T follicular helper cell (primary cell): Measurements from ENCODE around the gene FAM50A.

ENCODE experiments used
- DNase-seq: peaks from one replicate; pipeline ENCODE4 v3.0.0-alpha.2; 2020; ENCODE audit warnings: low read depth

The FAM50A gene

DNA sequence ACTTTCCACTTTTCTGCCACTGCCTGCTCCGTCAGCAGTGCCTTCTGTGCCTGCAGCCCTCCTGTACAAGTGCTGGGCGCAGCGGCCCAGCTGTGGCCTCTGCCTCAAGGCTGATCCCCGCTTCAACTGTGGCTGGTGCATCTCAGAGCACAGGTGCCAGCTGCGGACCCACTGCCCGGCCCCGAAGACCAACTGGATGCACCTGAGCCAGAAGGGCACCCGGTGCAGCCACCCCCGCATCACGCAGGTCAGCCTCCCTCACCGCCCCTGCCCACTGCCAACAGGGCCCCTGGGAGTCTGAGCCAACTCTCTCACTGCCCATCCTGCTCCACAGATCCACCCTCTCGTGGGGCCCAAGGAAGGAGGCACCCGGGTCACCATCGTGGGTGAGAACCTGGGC is 21.7 kb downstream of the FAM50A start:
- DNase-seq, result no peak

DNA sequence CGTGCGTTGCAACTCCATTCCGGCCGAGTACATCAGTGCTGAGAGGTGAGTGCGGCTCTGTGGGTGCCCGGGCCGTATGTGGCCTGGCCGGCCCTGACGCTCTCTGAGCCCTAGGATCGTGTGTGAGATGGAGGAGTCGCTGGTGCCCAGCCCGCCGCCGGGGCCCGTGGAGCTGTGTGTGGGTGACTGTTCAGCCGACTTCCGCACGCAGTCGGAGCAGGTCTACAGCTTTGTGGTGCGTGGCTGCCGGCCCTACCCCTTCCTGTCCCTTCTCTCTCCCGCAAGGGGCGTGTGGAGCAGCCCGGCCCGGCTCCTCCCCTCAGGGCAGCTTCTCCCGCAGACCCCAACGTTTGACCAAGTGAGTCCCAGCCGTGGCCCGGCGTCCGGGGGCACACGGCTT is 22.1 kb downstream of the FAM50A start:
- no peak for DNase-seq

DNA sequence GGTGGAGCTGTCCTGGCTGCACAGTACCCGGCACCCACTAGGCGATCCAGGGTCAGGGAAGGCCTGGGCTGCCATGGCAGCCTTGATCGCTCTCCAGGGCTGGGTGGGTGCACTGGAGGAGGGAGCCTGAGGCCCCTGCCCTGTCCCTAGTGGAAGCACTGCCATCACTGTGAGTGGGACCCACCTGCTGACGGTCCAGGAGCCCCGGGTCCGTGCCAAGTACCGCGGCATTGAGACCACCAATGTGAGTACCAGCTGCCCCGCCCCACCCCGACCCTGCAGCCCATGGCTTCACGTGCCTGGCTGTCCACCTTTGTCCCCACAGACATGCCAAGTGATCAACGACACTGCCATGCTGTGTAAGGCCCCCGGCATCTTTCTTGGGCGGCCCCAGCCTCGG is 23.0 kb downstream of the FAM50A start:
- DNase-seq, result no peak

GRCh38 chrX:154467556-154467955 is 23.6 kb downstream of the FAM50A start:
- no peak for DNase-seq

GRCh38 chrX:154468217-154468616 is 24.3 kb downstream of the FAM50A start:
- no peak for DNase-seq

GRCh38 chrX:154469114-154469513 is 25.2 kb downstream of the FAM50A start:
- no peak for DNase-seq

DNA sequence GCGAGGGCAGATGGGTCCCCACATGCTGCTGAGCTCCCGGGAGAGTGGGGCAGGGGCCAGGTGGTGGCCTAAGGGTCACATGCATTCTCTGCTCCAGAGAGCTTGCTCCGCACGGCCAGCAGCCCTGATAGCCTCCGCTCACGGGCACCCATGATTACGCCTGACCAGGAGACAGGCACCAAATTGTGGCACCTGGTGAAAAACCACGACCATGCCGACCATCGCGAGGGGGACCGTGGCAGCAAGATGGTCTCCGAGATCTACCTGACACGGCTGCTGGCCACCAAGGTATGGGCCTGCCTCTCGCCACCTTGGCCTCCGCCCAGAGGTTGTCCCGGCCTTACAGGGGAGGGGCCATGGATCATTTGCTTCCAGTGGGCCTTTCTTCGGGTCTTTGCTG is 25.9 kb downstream of the FAM50A start:
- no peak for DNase-seq

- no peak for DNase-seq
Measured at GRCh38 chrX:154470434-154470833, 26.5 kb downstream of the FAM50A start.

- no peak for DNase-seq
Measured at GRCh38 chrX:154470914-154471568, 27.1 kb downstream of the FAM50A start.

DNA sequence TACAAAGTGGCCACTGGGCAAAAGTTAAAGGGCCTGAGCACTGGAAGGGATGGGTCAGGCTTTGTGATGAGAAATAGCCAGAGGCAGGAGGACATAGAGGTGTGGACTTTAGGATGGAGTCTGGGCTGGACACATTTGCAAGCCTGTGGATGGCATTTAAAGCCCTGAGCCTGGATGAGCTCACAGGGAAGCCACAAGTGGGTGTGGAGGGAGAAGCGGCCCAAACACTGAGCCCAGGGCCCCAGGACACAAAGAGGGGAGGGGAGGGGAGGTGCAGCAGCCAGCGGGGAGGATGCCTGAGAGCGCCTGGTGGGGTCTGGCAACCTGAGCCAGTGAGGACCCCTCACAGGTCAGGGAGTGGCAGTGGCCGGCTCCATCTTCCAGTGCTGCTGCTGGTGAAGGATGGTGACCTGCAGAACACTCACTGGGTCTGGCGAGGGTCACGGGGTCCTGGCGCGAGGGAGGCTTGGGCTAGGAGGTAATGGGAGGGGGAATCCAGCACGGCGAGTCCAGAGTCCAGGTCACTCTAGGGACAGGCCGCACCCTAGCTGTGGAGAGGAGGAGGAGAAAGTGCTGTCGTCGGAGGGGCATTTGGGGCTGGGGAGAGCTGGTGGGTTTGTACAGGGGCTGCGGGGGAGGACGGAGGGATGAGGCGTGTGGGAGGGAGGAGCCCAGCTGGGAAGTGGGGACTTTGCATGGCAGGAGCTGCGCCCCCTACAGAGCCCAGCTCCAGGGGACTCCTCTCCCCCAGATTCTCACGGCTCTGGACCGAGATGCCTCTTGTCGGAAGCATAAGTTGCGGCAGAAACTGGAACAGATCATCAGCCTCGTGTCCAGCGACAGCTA is 28.1 kb downstream of the FAM50A start:
- DNase-seq, result no peak

DNA sequence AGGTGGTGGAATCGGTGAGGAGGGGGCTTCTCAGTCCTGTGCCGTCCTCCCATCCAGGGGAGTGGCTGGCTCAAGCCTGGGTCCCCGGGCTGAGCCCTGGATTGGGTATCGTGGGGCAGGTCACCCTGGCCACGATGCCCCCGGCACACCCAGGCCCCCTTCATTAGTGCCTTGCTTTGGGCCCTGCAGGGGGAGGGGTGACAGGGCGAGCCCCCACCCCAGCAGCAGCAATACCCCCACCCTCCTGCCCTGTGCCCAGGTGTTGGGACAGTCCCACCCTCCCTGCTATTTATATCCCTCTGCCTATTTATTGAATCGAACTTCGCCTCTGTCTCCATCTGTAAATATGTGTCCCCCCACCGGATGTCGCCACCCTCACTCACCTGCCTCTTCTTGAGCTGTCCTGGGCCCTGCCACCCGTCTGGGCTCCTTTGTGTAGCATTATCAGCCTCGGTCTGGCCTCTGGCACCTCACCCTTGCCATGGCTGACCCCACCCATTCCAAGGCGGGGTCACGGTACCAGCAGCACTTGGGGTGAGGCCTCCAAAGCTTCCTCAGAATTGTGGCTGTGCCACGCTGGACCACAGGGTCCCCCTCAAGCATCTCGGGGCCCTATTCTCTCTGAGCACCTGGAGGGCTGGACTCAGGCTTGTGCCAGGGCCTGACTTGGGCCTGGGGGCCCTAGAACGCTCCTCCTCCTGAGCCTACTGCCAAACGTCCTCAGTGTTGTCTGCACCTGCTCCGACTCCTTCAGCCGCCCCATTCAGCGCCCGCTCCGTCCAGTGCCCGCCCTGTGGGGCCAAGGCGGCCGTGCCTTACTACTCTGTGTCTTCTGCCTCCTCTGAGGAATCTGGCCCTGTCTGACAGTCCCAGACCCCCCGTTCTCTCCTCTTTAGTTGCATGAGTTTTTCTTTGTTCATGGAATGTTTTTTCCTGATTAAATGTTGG is 29.0 kb downstream of the FAM50A start:
- DNase-seq, result no peak

DNA sequence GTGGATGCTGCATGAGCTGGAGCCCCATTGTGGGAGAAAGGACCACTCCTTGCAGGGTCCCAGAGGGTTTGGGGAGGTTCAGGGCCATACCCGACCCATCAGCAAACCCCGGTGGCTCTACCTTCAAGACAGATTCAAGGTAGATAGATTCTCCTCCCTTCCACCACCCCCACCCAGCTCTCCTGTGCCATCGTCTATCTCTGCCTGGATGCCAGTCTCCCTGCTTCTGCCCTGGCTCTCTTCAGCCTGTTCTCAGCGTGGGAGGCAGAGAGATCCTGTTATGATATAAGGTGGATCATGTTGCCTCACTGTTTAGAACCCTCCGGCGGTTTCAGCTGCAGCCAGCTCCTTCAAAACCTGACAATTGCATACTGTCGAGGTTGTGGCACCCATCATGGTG is 29.7 kb downstream of the FAM50A start:
- DNase-seq, result no peak

DNA sequence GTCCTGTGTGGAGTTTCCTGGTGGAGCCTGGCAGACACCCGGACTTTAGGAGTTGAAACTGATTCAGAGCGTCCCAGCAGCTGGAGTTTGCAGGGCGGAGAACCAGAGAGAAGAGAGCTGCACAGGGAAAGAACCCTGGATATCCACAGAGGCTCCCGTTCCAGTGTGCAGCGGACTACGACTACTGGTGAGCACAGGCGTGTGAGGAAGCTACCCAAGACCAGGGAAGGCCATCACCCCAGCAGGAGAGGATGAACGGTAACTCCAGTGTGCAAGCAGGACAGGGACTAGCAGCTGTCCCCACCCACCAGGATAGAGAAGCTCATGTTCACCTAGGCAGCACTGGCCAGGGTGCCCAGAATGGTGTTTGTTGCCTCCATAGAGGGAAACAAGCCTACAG is 32.9 kb downstream of the FAM50A start:
- DNase-seq, result no peak

DNA sequence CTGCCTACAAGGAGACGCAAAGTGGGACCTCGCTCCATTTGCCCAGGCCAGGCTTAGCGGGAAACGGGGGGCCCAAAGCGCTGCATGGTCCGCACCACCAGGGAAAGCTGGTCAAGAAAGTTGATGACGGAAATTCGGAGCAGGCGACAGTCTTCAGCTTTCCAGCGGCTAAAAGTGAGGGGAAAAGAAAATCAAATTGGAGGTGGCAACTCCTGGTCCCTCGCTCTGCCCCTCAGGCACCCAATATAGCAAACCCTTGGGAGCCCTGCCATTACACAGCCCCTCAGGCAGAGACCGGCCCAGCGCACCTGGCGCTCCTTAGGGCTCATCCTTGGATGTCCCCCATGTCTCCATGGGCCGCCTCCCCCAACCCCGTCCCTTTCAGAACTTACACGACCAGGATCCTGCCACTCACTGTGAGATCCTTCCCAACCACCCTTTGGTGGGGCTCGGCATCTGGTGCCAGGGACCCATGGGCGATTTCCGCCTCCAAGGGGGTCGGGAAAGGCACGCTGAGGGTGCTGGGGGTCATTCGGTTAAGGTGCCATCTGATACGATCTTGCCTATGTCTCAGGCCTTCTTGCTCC is 34.0 kb downstream of the FAM50A start:
- no peak for DNase-seq

DNA sequence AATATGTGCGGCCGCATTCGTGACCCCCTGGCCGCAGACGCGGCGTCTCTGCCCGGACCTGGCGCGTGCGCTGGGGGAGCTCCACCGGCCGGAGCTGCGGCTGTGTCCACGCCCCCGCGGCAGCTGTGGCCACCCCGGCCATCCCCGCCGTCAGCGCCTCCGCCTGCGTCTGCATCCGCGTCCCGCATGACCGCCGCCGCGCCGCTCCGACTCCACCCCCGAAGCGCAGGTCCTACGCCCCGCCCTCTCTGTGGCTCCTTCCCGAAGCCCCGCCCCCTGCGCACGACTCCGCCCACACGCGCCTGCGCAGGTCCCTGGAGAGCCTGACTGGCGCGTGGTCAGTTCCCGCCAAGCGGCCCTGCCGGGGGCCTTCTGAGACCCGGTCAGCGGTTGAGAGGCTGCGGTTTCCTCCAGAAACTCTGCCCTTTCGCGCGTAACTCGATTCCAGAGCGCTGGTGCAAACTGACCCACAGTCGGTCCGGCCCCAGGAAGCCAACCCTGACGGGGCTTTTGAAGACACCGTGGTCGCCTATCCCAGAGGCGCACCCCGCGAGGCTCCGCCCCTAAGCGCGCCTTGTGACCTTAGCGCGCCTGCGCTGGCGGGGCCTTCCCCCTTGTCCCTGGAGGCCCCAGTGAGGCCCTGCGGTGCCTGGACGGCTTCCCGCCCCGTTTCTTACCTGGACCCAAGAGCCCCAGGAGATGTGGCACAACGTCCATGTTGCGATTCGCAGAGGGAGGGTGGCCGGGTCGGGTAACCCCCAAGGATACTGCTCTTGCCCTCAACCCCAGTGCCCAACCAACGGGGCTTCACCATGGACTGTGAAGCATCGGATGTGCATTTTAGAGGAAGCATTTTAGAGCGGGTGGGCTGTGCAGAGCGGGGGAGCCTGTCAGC is 35.0 kb downstream of the FAM50A start, which contains the start of gene LAGE3:
Gene LAGE3, minus strand, starts transcription at position 554 of the 895 bp plus-strand sequence. Its CDS starts 366 bp downstream, at position 188.
- peak; percentile 88 for DNase-seq

DNA sequence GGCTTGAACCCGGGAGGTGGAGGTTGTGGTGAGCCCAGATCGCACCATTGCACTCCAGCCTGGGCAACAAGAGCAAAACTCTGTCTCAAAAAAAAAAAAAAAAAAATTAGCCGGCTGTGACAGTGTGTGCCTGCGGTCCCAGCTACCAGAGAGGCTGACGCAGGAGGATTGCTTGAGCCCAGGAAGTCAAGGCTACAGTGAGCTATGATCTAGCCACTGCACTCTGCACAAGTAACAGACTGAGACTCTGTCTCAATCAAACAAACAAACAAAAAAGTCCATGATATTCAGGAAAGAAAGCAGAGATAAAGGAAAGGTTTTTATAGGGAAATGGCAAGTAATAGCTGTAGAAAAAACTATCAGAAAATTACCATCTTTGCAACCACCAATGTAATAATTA is 37.3 kb downstream of the FAM50A start:
- no peak for DNase-seq

- DNase-seq, result no peak
Measured at GRCh38 chrX:154481911-154482601, 38.1 kb downstream of the FAM50A start.

DNA sequence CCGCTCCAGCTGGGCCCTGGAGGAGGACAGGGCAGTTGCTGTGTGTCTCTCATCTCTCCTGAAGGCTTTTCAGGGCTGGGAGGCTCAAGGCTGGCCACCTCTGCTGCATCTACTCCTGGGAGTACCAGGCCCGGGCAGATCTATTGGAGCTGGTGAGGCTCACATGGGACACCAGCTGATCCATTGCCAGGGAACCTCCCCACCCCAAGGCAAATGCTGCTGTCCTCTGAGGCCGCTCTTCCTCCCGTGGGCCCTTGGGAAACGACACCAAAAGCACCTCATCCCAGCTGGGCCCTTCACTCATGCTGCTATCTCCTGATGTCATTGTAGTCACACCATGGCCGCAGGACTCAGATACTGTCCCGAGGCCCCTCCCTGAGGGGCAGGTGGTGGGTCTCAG is 38.8 kb downstream of the FAM50A start:
- DNase-seq, result no peak

GRCh38 chrX:154483325-154483724 is 39.4 kb downstream of the FAM50A start:
- DNase-seq, result no peak
